ENCODE data around the gene CYB561. TPM values are rescaled to one million over a fixed set of nuclear protein-coding genes. Genes with fewer than 3 reads are reported as not detected.

Gene CYB561
- total RNA-seq, 1 experiment from 2014 or later: 52.1 TPM

GRCh38 chr17:63478814-63479494 lies 32.8 kb upstream of the CYB561 start:
- Mint-ChIP-seq H3K4me3 (ENCODE audit: low read depth, unreplicated experiment) (no peak overlapping the region), H3K27me3 (ENCODE audit: unreplicated experiment) (no peaks in the 10 kb centered on the region), H3K36me3 (ENCODE audit: insufficient read depth, unreplicated experiment) (peaks cover 15% of the 10 kb centered on the region), H3K4me1 (ENCODE audit: low read depth, unreplicated experiment) (no peaks in the 10 kb centered on the region), H3K27ac (ENCODE audit: unreplicated experiment) (no peak overlapping the region), H3K9me3 (ENCODE audit: low read depth, unreplicated experiment) (no peaks in the 10 kb centered on the region)
- CTCF ChIA-PET: interaction anchor here (0.5 to 4.8 kb wide), 9 partner anchors 14 to 926 kb away, joined by 3 to 50 read pairs (median 3); no protein-coding TSS in a partner anchor
- no TSS peak for BruUV-seq (replicated peaks)
- TF ChIP-seq, protein P1, sequence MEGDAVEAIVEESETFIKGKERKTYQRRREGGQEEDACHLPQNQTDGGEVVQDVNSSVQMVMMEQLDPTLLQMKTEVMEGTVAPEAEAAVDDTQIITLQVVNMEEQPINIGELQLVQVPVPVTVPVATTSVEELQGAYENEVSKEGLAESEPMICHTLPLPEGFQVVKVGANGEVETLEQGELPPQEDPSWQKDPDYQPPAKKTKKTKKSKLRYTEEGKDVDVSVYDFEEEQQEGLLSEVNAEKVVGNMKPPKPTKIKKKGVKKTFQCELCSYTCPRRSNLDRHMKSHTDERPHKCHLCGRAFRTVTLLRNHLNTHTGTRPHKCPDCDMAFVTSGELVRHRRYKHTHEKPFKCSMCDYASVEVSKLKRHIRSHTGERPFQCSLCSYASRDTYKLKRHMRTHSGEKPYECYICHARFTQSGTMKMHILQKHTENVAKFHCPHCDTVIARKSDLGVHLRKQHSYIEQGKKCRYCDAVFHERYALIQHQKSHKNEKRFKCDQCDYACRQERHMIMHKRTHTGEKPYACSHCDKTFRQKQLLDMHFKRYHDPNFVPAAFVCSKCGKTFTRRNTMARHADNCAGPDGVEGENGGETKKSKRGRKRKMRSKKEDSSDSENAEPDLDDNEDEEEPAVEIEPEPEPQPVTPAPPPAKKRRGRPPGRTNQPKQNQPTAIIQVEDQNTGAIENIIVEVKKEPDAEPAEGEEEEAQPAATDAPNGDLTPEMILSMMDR (IDR thresholded peaks at IDR 0.05; ENCODE audit: unreplicated experiment): peak; percentile 38
- DNase-seq: peak; percentile 89
- intact Hi-C loops (cut with micrococcal nuclease; ENCODE audit: unreplicated experiment): loop anchor here (1.0 kb wide), 1 partner anchor 54 kb away; no protein-coding TSS in a partner anchor

- H3K9me3 Mint-ChIP-seq (ENCODE audit: low read depth, unreplicated experiment): no peaks in the 10 kb centered on the region
- peak overlapping the region; percentile 79 for H3K4me3 Mint-ChIP-seq (ENCODE audit: low read depth, unreplicated experiment)
- H3K4me1 Mint-ChIP-seq (ENCODE audit: low read depth, unreplicated experiment): no peaks in the 10 kb centered on the region
- CTCF ChIA-PET: interaction anchor here (0.5 to 4.8 kb wide), 4 partner anchors 13 to 53 kb away, joined by 3 to 50 read pairs (median 5); no protein-coding TSS in a partner anchor
- H3K27ac Mint-ChIP-seq (ENCODE audit: unreplicated experiment): no peak overlapping the region
- intact Hi-C loops (cut with micrococcal nuclease; ENCODE audit: unreplicated experiment): no loop called here
- peak; percentile 11 for DNase-seq
- no peaks in the 10 kb centered on the region for H3K27me3 Mint-ChIP-seq (ENCODE audit: unreplicated experiment)
- BruUV-seq (replicated peaks): no TSS peak
- peaks cover 15% of the 10 kb centered on the region for H3K36me3 Mint-ChIP-seq (ENCODE audit: insufficient read depth, unreplicated experiment)
- TF ChIP-seq, protein P1 (IDR thresholded peaks at IDR 0.05; ENCODE audit: unreplicated experiment): no peak
Observed at GRCh38 chr17:63477480-63478440, 31.7 kb upstream of the CYB561 start.

GRCh38 chr17:63476854-63477479 lies 30.9 kb upstream of the CYB561 start, which contains the start of gene ACE:
TSS of gene ACE (plus strand) at chr17:63477061. CDS start at chr17:63477095, 34 bp downstream.
- no peak within 1 kb of the TSS for H3K27ac Mint-ChIP-seq (ENCODE audit: unreplicated experiment)

More at GRCh38 chr17:63476854-63477479, 30.9 kb upstream of the CYB561 start, which contains the start of gene ACE:
- peak; percentile 36 for DNase-seq
- TF ChIP-seq, protein P1 (IDR thresholded peaks at IDR 0.05; ENCODE audit: unreplicated experiment): no peak
- Mint-ChIP-seq H3K36me3 (ENCODE audit: insufficient read depth, unreplicated experiment) (peaks cover 11% of the 10 kb centered on the region), H3K4me1 (ENCODE audit: low read depth, unreplicated experiment) (no peaks in the 10 kb centered on the region), H3K9me3 (ENCODE audit: low read depth, unreplicated experiment) (no peaks in the 10 kb centered on the region), H3K4me3 (ENCODE audit: low read depth, unreplicated experiment) (peak within 1 kb of the TSS; percentile 79), H3K27me3 (ENCODE audit: unreplicated experiment) (no peaks in the 10 kb centered on the region)
- CTCF ChIA-PET: interaction anchor here (0.9 to 4.8 kb wide), 2 partner anchors 52 to 73 kb away, joined by 9 to 50 read pairs; partner anchors contain the start of gene DCAF7
- intact Hi-C loops (cut with micrococcal nuclease; ENCODE audit: unreplicated experiment): no loop called here
- BruUV-seq (replicated peaks): no TSS peak

Data from Calu3 (cell line).